HG03097 (cell line): ENCODE measurements around the gene PLSCR1.
A peak's percentile ranks its signal among the peaks of the same experiment; 100 is the strongest.
"Not testable (repeated sequence)": the region's sequence is repeated elsewhere in the genome, so short reads cannot be mapped to it uniquely, and the experiment has no call there.

Experiments
- ATAC-seq: cut with Tn5 transposase; IDR thresholded peaks from one replicate; pipeline ENCODE4 v1.9.1; 2021; ENCODE audit not compliant: unreplicated experiment, low FRiP score

The PLSCR1 gene

DNA sequence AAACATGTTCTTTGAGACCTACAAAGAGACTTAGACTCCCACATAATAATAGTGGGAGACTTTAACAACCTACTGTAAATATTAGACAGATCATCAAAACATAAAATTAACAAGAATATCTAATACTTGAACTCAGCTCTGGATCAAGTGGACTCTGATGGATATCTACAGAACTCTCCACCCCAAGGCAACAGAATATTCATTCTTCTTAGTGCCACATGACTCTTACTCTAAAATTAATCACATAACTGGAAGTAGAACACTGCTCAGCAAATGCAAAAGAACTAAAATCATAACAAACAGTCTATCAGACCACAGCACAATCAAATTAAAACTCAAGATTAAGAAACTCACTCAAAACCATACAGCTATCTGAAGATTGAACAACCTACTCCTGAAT lies 59.1 kb downstream of the PLSCR1 start:
- no peak for ATAC-seq

DNA sequence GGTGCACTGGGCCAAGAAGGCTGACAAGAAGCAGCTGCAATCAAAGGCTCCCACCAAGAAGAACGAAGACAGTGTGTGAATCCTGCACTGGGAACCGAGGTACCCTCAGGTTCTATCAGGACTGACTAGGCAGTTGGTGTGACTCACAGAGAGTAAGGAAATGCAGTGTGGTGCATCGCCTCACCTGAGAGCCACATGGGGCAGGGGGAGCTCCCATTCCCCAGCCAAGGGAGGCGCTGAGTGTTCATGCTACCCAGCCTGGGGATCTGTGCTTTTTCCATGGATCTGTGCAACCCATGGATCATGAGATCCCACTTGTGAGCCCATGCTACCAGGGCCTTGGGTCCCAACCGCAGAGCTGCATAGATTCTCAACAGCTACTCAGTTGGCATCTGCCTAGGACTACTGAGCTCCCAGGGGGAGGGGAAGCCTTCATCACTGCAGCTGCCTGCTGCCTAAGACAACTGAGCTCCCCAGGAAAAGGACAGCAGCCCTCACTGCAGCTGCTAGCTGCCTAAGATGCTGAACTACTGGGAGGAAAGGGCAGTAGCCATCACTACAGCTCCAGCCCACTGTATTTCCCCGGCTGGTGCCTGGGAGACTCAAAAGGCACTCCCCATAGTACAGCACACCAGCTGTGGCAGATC lies 68.2 kb downstream of the PLSCR1 start:
- ATAC-seq, result no peak

DNA sequence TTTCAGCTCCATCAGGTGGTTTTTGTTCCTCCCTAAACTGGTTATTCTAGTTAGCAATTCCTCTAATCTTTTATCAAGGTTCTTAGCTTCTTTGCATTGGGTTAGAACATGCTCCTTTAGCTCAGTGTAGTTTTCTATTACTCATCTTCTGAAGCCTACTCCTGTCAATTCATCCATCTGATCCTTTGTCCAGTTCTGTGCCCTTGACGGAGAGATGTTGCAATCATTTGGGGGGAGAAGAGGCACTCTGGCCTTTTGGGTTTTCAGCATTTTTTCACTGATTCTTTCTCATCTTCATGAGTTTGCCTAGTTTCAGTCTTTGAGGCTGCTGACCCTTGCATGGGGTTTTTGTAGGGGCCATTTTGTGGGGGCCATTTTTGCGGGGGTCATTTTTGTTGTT lies 69.4 kb downstream of the PLSCR1 start:
- not testable (repeated sequence) for ATAC-seq

DNA sequence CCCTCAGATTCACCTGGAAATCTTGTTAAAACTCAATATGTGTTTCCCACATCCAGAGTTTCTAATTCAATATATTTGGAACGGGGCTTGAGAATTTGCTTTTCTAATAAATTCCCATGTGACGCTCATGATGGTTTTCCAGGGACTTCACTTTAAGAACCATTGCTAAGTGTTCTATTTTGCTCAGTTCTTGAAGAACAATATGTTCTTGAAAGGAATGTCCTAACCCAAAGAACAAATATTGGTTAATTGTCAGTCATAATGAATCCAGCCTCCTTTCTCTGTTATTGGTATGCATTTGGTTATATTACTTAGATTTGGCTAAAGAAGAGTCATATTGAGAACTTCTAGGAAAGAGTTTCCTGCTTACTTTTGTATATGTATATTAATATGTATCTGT lies 70.7 kb downstream of the PLSCR1 start:
- ATAC-seq, result no peak

DNA sequence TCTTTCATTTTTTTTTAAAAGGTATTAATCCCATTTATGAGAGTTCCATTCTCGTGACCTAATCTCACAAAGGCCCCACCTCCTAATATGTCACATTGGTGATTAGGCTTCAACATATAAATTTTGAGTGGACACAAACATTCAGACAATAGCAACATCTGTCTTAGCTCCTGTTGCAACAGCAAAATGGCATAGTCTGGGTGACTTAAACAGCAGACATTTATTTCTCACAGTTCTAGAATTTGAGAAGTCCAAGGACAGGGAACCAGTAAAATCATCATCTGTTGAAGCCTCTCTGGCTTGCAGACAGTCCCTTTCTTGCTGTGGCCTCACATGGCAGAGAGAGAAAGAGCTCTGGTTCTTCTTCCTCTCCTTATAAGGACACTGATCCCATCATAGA lies 71.8 kb downstream of the PLSCR1 start:
- ATAC-seq, result no peak

DNA sequence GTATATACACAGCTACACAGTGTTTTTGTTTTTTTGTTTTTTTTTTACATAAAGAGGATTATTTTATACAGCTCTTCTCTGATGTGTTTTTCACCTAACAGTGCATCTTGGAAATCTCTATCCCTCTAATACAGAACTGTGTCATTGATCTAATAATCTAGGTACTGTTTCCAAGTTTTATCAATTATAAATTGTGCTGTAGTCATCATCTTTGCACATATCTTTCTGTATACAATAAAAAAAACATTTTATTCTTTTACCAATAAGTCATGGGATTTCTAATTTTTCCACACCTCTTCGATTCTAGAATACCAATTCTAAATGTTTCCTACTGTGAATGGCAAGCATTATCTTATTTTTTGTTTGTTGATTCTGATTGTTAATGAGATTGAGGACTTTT lies 73.4 kb downstream of the PLSCR1 start:
- ATAC-seq, result no peak

DNA sequence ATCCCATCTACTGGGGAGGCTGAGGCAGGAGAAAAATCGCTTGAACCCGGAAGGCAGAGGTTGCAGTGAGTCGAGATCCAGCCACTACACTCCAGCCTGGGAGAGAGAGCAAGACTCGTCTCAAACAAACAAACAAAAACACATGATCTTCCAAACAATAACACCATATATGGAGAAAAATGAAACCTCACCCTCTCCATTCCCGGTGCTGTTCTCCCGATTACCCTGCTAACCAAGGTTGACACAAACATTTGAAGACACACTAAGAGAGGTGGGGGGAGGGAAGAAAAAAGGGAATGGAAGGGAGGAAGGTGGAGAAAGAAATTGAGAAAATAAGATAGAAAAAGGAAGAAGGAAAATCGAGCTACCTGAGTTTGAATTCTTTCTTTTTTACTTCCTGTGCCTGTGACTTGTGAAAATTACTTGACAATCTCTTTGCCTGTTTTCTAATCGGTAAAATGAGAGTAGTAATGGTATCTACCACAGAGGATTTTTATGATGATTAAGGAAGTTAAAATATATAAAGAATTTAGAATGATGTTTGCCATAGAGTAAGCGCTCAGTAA lies 73.9 kb downstream of the PLSCR1 start:
- no peak for ATAC-seq

DNA sequence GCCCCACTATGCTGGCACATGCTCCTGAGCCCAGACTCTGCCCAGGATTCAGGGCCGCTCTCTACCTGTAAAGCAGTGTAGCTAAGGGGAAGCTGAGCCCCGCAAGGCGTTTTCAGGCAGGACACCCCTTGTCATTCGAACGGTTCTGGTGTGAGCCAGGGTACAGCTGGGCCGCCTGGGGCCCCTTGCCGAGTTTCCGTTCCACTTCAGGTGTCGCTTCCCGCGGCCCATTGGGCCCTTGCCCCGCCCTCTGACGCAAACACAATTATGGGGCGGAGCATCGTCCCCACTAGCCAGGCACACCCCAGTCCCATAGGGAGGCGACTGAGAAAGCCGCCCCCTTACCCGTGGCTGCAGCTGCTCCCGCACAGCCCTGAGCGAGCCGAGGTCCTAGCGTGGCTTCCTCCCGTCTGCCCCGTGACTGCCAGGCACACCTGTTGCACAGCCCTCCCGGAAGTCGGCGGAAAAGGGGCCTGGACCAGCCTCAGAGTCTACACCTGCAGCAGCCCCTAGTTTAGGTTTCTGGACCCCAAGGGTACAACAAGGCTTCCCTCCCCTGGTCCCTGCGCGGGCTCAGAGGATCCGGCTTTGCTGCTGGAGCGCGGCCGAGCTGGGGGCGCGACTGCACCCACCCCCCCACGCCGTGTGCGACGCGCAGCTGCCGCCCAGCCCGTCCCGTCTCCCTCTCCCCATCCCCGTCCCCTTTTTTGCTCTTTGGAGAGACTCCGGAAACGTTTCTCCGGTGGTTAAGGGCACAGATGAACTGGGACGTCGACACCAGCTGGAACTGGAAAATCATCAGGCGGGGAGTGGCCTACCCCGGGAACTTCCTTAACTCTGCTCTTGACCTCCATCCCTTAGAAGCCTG lies 75.0 kb downstream of the PLSCR1 start, which contains the start of gene PLSCR2:
TSS of gene PLSCR2 (minus strand) at position 412 of the 868 bp plus-strand sequence. CDS start 9,657 bp downstream, outside the sequence.
- ATAC-seq, result peak; percentile 99

DNA sequence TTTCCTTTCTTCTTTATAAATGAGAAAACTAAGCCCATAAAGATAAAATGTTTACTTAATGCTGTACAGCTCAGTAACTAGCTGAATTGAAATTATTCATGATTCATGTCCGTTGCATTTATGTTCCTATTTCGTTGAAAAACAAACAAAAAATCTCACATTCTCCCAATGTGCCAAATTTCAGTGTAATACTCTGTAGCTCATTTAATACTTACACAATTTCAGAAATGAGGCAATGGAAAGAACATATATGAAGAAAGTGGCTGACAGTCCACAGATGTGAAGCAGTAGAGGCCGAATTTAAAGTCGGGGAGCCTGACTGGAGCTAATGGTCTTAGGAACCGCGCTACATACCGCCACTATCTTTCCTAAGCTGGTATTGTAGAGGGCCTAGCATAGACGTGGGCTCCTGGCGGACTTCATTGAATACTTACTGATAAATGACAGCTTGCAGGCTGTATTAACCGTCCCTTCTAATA lies 75.7 kb downstream of the PLSCR1 start:
- ATAC-seq, result no peak

DNA sequence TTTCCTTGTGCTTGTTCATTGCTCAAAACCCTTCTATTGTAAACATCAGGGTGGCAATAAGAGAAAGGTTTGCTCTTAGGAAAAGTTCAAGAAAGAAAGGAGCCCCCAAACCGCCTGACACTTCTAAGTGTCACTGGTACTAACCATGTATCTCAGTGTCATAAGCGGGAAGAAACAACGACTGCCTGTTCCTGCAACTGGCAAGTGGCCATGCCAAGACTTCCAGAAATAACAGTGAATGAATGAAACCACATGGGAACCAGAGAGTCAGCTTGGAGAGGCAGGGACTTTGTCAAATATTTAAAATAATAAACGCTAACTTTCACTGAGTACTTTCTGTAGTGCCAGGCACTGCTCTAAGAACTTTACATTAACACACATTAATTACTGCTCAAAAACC lies 76.2 kb downstream of the PLSCR1 start:
- no peak for ATAC-seq

DNA sequence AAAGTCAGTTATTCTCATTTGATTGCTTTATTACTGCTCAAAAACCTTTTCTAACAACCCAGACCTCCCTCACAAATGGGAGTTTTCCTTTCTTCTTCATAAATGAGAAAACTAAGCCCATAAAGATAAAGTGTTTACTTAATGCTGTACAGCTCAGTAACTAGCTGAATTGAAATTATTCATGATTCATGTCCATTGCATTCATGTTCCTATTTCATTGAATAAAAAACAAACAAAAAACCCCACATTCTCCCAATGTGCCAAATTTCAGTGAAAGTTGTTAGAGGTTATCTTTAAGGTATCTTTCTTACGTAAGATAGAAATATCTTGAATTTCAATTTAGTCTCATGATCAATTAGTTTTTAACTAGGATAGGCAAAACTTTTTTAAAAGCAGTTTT lies 77.8 kb downstream of the PLSCR1 start:
- ATAC-seq, result no peak

DNA sequence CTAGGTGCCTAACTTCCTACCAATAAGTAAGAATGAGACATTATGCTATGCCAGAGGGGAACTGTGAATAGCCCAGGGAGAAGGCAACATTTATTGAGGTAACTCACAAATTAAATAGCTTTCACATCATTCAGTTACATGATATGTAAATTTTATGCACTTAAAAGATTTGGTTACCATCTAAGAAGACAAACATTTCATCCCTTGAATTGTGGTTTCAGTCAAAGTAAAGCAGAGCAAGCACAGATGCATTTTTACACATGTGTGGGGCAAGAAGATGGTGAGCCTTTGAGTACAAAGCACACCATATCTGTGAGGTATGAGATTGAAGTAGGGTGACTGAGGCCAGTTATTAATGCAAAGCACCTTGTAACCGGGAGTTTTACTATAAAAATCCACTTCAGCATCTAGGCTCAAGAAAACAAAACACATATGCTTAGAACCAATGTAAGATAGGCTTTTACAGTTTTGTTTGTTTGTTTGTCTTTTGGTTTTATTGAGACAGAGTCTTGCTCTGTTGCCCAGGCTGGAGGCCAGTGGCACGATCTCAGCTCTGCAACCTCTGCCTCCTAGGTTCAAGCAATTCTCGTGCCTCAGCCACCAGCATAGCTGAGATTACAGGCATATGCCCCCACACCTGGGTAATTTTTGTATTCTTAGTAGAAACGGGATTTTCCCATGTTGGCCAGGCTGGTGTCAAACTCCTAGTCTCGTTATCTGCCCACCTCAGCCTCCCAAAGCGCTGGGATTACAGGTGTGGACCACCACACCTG lies 78.5 kb downstream of the PLSCR1 start:
- ATAC-seq, result no peak
